NT2/D1 (cell line): ENCODE measurements around the gene ETS1.
A peak's percentile ranks its signal among the peaks of the same experiment; 100 is the strongest.

Source experiments
- DNase-seq: peaks from one replicate; pipeline ENCODE4 v3.0.0-alpha.2; 2011; ENCODE audit warnings: low read depth, low spot score
- H3K27me3 ChIP-seq: 2 replicates; pipeline ENCODE4 v1.6.0; 2011; ENCODE audit warnings: mild to moderate bottlenecking; ENCODE audit not compliant: insufficient read length, insufficient read depth
- H3K36me3 ChIP-seq: 2 replicates; pipeline ENCODE4 v1.6.1; 2011; ENCODE audit warnings: mild to moderate bottlenecking, low read length, mixed read lengths; ENCODE audit not compliant: insufficient read depth, insufficient read length
- H3K4me1 ChIP-seq: 2 replicates; pipeline ENCODE4 v1.5.1; 2011; ENCODE audit not compliant: insufficient read depth, insufficient read length
- H3K4me3 ChIP-seq: 2 replicates; pipeline ENCODE4 v1.5.1; 2011; ENCODE audit warnings: low read depth; ENCODE audit not compliant: insufficient read length
- H3K9ac ChIP-seq: 2 replicates; pipeline ENCODE4 v1.6.0; 2011; ENCODE audit warnings: low read depth; ENCODE audit not compliant: insufficient read length
- H3K9me3 ChIP-seq: 2 replicates; pipeline ENCODE4 v1.5.1; 2011; ENCODE audit warnings: mild to moderate bottlenecking, low read length; ENCODE audit not compliant: insufficient read depth
- SUZ12 ChIP-seq: IDR thresholded peaks from 2 replicates; pipeline ENCODE4 v1.6.1; 2011; ENCODE audit not compliant: insufficient read length, insufficient read depth; ENCODE audit errors: extremely low read depth
- YY1 ChIP-seq: IDR thresholded peaks from 2 replicates; pipeline ENCODE4 v1.6.1; 2011; ENCODE audit not compliant: insufficient read length, insufficient read depth
- ZNF274 ChIP-seq: IDR thresholded peaks from 2 replicates; pipeline ENCODE4 v1.6.1; 2011; ENCODE audit warnings: mild to moderate bottlenecking, low read depth, low read length

ETS1 gene

DNA sequence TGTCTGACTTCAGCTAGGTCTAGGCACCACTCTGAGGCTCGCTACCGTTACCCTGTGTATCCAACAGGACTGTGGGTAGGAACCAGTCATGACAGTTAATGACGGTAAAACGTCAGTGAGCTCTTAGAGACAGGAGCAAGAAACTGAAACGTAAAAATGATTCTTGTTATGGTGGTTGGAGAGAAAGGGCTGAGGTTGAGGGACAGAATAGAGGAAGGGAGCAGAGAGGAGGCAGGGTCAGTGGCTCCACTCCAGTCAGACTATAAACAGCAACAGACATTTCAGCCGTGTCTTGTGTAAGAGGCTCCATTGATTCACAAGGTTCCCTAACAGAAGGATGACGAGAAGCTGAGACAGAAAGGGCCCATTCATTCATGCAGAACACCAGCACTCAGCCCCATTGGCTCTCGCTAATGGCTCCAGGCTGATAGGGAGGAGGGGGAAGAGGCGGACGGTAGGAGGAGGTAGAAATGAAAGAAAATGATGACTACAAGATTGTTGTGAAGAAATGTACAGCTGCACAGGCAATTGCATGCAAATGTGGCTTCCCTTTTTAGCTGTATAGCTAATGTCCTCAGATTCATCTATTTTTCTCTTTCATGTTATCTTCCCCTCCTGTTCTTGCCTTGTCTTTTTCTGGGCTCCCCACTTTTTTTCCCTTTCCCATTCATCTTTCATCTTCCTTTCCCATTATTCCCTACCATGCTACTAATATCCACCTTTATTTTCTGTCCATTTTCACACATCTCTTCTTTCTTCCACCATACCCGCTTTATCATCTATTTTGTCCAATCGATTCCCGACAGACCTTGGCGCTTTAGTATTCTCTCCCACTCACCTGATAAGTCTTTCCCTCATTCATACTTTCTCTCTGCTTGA is 34.3 kb downstream of the ETS1 start:
- TF ChIP-seq ZNF274 (no peak), YY1 (no peak), SUZ12 (no peak)
- Histone ChIP-seq H3K36me3 (no peaks in the 10 kb centered on the region), H3K27me3 (peaks cover 49% of the 10 kb centered on the region), H3K4me3 (no peak overlapping the region), H3K9ac (no peak overlapping the region), H3K4me1 (peaks cover 11% of the 10 kb centered on the region), H3K9me3 (no peaks in the 10 kb centered on the region)
- DNase-seq: no peak

GRCh38 chr11:128551611-128552335 is 35.6 kb downstream of the ETS1 start:
- H3K9me3 ChIP-seq: no peaks in the 10 kb centered on the region
- H3K9ac ChIP-seq: no peak overlapping the region
- peaks cover 11% of the 10 kb centered on the region for H3K4me1 ChIP-seq
- no peak for DNase-seq
- no peak overlapping the region for H3K4me3 ChIP-seq
- peaks cover 62% of the 10 kb centered on the region for H3K27me3 ChIP-seq
- no peak for TF ChIP-seq SUZ12
- TF ChIP-seq ZNF274: no peak
- no peak for TF ChIP-seq YY1
- H3K36me3 ChIP-seq: no peaks in the 10 kb centered on the region

- TF ChIP-seq YY1 (no peak), SUZ12 (no peak), ZNF274 (no peak)
- Histone ChIP-seq H3K36me3 (no peaks in the 10 kb centered on the region), H3K4me3 (no peak overlapping the region), H3K9ac (no peak overlapping the region), H3K4me1 (peaks cover 11% of the 10 kb centered on the region), H3K27me3 (peaks cover 68% of the 10 kb centered on the region), H3K9me3 (no peaks in the 10 kb centered on the region)
- no peak for DNase-seq
Measured at GRCh38 chr11:128551058-128551457, 36.3 kb downstream of the ETS1 start.

DNA sequence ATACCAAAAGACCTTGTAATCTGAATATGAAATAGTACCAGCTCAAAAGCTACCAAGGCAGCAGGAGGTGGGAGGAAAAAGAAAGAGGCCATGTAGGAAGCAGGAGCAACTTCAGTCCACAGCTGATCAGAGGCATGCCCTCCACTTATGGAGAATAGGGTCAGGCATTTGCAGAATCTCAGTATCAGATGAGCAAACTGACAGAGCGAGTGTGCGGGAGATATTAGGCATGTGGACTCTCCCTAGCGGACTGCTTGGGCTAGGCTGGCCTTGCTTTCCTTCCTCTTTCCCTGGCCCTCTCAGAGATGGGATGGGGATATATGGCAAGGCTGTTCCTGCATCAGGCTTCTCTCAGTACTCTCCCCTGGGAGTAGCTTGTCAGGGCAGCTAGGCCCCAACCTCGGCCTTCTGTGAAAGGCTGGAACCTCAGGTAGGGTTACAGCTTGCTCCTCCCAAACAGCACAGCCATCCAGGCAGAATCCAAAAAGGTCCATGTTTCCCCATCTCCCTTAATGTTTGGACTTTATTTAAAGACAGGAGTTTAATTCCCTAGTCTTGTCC is 37.0 kb downstream of the ETS1 start:
- H3K9ac ChIP-seq: no peak overlapping the region
- DNase-seq: no peak
- TF ChIP-seq ZNF274: no peak
- TF ChIP-seq SUZ12: no peak
- TF ChIP-seq YY1: no peak
- H3K9me3 ChIP-seq: no peaks in the 10 kb centered on the region
- peaks cover 75% of the 10 kb centered on the region for H3K27me3 ChIP-seq
- H3K36me3 ChIP-seq: no peaks in the 10 kb centered on the region
- no peak overlapping the region for H3K4me3 ChIP-seq
- H3K4me1 ChIP-seq: peaks cover 11% of the 10 kb centered on the region

DNA sequence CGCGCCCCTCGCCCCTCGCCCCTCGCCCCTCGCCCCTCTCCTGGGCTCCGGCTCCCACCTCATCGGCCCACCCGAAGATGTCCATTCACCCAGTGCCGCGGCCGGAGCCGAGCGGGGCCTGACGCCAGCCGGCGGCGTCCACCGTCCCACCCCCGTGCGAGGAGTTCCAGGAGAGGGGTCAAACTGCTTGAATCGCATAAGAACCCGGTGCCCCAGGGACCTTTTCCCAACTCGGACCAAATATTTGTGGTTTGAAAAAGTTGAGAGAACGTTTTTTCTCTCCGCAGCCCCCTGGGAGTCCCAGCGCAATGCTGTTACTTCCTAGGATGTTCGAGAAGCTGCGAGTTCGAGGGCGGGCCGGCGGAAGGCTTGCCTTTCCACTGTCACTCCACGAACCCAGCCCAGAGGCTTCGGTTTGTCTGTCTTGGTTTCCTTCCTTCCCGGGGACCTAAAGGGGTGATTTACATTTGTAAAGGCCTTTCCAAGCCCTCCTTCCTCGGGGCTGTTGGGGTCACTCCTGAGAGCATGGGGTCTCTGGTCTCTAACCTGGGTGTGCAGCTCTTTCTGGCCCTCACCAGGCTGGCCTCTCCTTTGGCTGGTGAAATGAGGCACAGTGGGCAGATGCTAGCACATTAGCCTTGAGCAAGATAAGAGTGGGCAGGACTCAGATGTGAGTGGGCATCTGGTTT is 38.0 kb downstream of the ETS1 start:
- peak overlapping the region; percentile 15 for H3K4me3 ChIP-seq
- TF ChIP-seq YY1: no peak
- TF ChIP-seq ZNF274: no peak
- no peak for TF ChIP-seq SUZ12
- H3K27me3 ChIP-seq: peaks cover 84% of the 10 kb centered on the region
- H3K9me3 ChIP-seq: no peaks in the 10 kb centered on the region
- DNase-seq: no peak
- no peak overlapping the region for H3K9ac ChIP-seq
- peaks cover 11% of the 10 kb centered on the region for H3K4me1 ChIP-seq
- H3K36me3 ChIP-seq: no peaks in the 10 kb centered on the region

GRCh38 chr11:128548649-128549255 is 38.6 kb downstream of the ETS1 start:
- Histone ChIP-seq H3K4me3 (peak overlapping the region; percentile 18), H3K4me1 (peaks cover 11% of the 10 kb centered on the region), H3K36me3 (no peaks in the 10 kb centered on the region), H3K9ac (no peak overlapping the region), H3K27me3 (peaks cover 87% of the 10 kb centered on the region), H3K9me3 (no peaks in the 10 kb centered on the region)
- no peak for DNase-seq
- no peak for TF ChIP-seq ZNF274
- TF ChIP-seq YY1: no peak
- peak; percentile 17 for TF ChIP-seq SUZ12
